ENCODE data around the gene ATF2. TPM values are rescaled to one million over a fixed set of nuclear protein-coding genes. Genes with fewer than 3 reads are reported as not detected.

Gene ATF2
- total and polyA plus RNA-seq, 2 of the 4 experiments (the other 2 are of a cell fraction) = 23.2 to 60.0 TPM

DNA sequence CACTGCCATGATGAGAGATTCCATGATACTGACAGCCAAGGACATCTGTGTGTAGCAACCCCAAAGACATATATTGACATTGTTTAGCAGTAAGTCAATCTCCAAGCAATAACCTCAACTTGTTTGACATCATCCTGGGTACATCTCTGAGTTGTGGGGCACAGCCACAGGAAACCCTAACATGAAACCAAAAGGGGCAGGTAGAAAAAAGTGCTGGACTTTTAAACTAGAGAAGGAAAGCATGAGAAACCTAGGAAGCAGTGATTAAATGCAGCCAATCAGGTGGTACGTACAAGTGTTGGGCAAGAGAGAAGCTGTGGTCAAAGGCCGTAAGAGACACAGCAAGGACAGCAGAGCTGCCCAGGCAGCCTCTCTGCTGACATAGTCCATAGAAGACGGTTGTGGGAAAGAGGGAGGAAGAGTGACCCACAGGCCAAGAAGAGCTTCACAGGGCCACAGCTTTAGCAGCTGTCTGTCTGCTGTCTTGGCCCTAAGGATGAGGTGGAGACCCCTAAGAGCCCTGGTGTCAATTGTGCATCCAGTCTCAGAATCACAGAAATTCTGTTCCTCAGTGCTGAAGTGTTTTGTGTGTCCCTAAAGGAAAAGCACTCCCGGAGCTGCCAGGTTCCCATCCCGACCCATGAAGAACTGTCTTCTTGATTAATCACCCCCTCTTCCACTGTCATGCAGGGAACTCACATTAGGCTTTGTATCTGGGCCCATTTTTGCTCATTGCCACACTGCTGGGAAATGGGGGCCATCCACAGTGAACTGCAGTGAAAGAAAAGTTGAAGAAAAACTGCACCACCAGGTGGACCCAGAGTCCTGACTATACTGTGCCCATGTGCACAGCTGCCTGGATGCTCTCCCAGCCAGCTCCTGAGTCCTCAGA lies 137.4 kb downstream of the ATF2 start (continued):
- TF ChIP-seq, protein P1, sequence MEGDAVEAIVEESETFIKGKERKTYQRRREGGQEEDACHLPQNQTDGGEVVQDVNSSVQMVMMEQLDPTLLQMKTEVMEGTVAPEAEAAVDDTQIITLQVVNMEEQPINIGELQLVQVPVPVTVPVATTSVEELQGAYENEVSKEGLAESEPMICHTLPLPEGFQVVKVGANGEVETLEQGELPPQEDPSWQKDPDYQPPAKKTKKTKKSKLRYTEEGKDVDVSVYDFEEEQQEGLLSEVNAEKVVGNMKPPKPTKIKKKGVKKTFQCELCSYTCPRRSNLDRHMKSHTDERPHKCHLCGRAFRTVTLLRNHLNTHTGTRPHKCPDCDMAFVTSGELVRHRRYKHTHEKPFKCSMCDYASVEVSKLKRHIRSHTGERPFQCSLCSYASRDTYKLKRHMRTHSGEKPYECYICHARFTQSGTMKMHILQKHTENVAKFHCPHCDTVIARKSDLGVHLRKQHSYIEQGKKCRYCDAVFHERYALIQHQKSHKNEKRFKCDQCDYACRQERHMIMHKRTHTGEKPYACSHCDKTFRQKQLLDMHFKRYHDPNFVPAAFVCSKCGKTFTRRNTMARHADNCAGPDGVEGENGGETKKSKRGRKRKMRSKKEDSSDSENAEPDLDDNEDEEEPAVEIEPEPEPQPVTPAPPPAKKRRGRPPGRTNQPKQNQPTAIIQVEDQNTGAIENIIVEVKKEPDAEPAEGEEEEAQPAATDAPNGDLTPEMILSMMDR (conservative IDR thresholded peaks at IDR 0.05; ENCODE audit: low read depth, low read length) = peak; percentile 51

GRCh38 chr2:175027755-175028154 lies 140.2 kb downstream of the ATF2 start:
- H3K4me2 ChIP-seq (ENCODE audit: low read depth, low read length) = no peak overlapping the region
- H2AK5ac ChIP-seq (ENCODE audit: low read depth, low read length) = no peak overlapping the region
- H3K36me3 ChIP-seq (ENCODE audit: control insufficient read depth, insufficient read depth, low read length) = no peaks in the 10 kb centered on the region
- H2BK5ac ChIP-seq (ENCODE audit: low read depth, low read length, poor library complexity, severe bottlenecking) = no peak overlapping the region
- H2BK15ac ChIP-seq (ENCODE audit: low read depth, low read length) = no peak overlapping the region
- no peak overlapping the region for H4K91ac ChIP-seq (ENCODE audit: insufficient read depth, low read depth, low read length)
- H3K18ac ChIP-seq (ENCODE audit: low read depth, low read length) = no peak overlapping the region
- no peak for DNase-seq
- no peak overlapping the region for H4K8ac ChIP-seq (ENCODE audit: low read depth in 2 of 2, low read length in 2 of 2)
- dilution Hi-C loops (cut with HindIII; ENCODE audit: low sequenced_read_pairs, unreplicated experiment) (no loop called here), in situ Hi-C loops (cut with MboI; ENCODE audit: low sequenced_read_pairs) (loop anchor here (25.0 kb wide), 2 partner anchors 235 to 1060 kb away; partner anchors contain the start of genes EVX2, HOXD12 and HOXD13), intact Hi-C loops (cut with micrococcal nuclease) (no loop called here)
- no peaks in the 10 kb centered on the region for H3K9me3 ChIP-seq (ENCODE audit: control insufficient read depth, insufficient read depth, low read length)
- no peak overlapping the region for H4K5ac ChIP-seq (ENCODE audit: low read depth, low read length)
- no peak overlapping the region; the same call in 1 of the 2 replicates for H2BK20ac ChIP-seq (ENCODE audit: low read depth, low read length)
- no peak overlapping the region for H3K4ac ChIP-seq (ENCODE audit: low read depth, low read length)
- ChIA-PET CTCF (no interaction called here), POLR2A (ENCODE audit: unreplicated experiment) (no interaction called here)
- no peaks in the 10 kb centered on the region for H4K20me1 ChIP-seq (ENCODE audit: insufficient read depth, low read length)
- no peak overlapping the region for H2AK9ac ChIP-seq (replicated peaks; ENCODE audit: low read depth, low read length, poor library complexity)
- H2BK120ac ChIP-seq (ENCODE audit: low read depth, low read length) = no peak overlapping the region
- H3K4me3 ChIP-seq (ENCODE audit: insufficient read depth, low read depth, low read length) = no peak overlapping the region
- no peak overlapping the region for H3K9ac ChIP-seq (ENCODE audit: low read depth, low read length)
- H3K14ac ChIP-seq (replicated peaks; ENCODE audit: low read depth, low read length) = no peak overlapping the region
- no peak overlapping the region for H2AFZ ChIP-seq (replicated peaks; ENCODE audit: low read length, poor library complexity)
- no peaks in the 10 kb centered on the region for H3K79me1 ChIP-seq (ENCODE audit: low read depth in 1 of 2, low read length in 2 of 2)
- H3K27me3 ChIP-seq (ENCODE audit: control insufficient read depth, insufficient read depth, low read length) = no peaks in the 10 kb centered on the region
- H3K27ac ChIP-seq (ENCODE audit: insufficient read depth, low read length) = no peak overlapping the region
- H3K56ac ChIP-seq (ENCODE audit: extremely low read depth, insufficient read depth, low read length) = no peak overlapping the region
- 80% methylated on average over 1 of the region's 3 CpGs; no CpG with 5 or more reads in 1 of the 2 experiments for WGBS, 2 experiments (ENCODE audit: extremely low coverage in 2 of 2, insufficient read length in 1 of 2)
- H3K4me1 ChIP-seq (ENCODE audit: control insufficient read depth, insufficient read depth, low read length) = peaks cover 2% of the 10 kb centered on the region; the same call in 1 of the 2 replicates
- no peak for ATAC-seq (ENCODE audit: low read depth)
- BruUV-seq (replicated peaks) = no TSS peak
- 0 out of 2 replicates have a peak, but pooled peaks cover 3% of the 10 kb centered on the region for H3K9me1 ChIP-seq (ENCODE audit: insufficient read depth, low read length)
- no peak overlapping the region for H3K23ac ChIP-seq (ENCODE audit: low read depth, low read length)
- TF ChIP-seq CHD1 (IDR thresholded peaks at IDR 0.05; ENCODE audit: low read depth, low read length) = no peak
- no peak for TF ChIP-seq RCOR1 (IDR thresholded peaks at IDR 0.05; ENCODE audit: insufficient replicate concordance, low read length)
- TF ChIP-seq, protein P1 (conservative IDR thresholded peaks at IDR 0.05; ENCODE audit: low read depth, low read length) = no peak
- TF ChIP-seq SMC3 (IDR thresholded peaks at IDR 0.05; ENCODE audit: low read depth, low read length) = no peak
- no peak for TF ChIP-seq RAD21 (IDR thresholded peaks at IDR 0.05; ENCODE audit: low read length)
- TF ChIP-seq CEBPB (IDR thresholded peaks at IDR 0.05; ENCODE audit: low read depth, low read length) = no peak
- TF ChIP-seq, protein P2, sequence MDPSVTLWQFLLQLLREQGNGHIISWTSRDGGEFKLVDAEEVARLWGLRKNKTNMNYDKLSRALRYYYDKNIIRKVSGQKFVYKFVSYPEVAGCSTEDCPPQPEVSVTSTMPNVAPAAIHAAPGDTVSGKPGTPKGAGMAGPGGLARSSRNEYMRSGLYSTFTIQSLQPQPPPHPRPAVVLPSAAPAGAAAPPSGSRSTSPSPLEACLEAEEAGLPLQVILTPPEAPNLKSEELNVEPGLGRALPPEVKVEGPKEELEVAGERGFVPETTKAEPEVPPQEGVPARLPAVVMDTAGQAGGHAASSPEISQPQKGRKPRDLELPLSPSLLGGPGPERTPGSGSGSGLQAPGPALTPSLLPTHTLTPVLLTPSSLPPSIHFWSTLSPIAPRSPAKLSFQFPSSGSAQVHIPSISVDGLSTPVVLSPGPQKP (IDR thresholded peaks at IDR 0.05; ENCODE audit: borderline replicate concordance, low read depth, low read length) = no peak
- TF ChIP-seq, protein P3, sequence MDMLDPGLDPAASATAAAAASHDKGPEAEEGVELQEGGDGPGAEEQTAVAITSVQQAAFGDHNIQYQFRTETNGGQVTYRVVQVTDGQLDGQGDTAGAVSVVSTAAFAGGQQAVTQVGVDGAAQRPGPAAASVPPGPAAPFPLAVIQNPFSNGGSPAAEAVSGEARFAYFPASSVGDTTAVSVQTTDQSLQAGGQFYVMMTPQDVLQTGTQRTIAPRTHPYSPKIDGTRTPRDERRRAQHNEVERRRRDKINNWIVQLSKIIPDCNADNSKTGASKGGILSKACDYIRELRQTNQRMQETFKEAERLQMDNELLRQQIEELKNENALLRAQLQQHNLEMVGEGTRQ (IDR thresholded peaks at IDR 0.05; ENCODE audit: low read depth, low read length) = no peak

Data from IMR-90 (cell line).